ENCODE measurements around the gene PHC1.
A peak's percentile ranks its signal among the peaks of the same experiment; 100 is the strongest.

The PHC1 gene

DNA sequence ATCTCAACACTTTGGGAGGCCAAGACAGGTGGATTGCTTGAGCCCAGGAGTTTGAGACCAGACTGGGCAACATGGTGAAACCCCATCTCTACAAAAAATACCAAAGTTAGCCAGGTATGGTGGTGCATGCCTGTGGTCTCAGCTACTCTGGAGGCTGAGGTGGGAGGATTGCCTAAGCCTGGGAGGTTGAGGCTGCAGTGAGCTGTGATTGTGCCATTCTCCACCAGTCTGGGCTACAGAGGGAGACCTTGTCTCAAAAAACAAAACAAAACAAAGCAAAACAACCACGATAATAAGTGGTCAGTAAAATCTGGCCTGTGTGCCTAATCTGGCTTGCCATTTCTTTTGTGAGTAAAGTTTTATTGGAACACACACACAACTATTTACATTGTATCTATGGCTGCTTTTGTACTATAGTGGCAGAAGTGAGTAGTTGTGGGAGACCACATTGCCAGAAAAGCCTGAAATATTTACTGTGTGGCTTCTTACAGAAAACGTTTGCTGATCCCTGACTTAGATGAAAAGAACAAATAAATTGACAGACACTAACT, 55.6 kb downstream of the PHC1 start:
- no peak for TF ChIP-seq CTCF (conservative IDR thresholded peaks at IDR 0.05)
- H3K27ac ChIP-seq = peak overlapping the region; percentile 94

GRCh38 chr12:8970432-8970831, 56.1 kb downstream of the PHC1 start:
- peak overlapping the region; percentile 94 for H3K27ac ChIP-seq
- no peak for TF ChIP-seq CTCF (conservative IDR thresholded peaks at IDR 0.05)

- H3K27ac ChIP-seq = no peak overlapping the region
- no peak for TF ChIP-seq CTCF (conservative IDR thresholded peaks at IDR 0.05)
Observed at GRCh38 chr12:8980137-8980536, 65.8 kb downstream of the PHC1 start.

DNA sequence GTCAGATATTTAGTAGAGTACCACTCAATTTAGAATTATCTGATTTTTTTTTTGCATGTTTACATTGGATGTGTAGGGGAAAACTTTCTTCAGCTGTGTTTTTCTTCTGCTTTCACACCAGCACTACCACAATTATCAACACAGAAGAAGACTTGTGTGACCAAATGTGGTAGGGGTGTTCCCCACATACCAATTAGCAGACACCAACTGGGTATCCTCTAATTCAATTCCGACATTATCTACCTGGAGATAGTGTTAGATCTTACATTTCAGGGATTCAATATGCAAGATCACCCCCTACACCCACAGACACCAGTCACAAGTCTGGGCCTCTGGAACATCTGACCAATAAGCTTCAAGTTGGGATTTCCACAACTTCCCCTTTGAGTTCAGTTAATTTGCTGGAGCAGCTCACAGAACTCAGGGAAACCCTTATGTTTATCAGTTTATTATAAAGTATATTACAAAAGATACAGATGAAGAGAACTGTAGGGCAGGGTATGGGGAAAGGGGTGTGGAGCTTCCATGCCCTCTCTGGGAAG, 71.0 kb downstream of the PHC1 start:
- TF ChIP-seq CTCF (conservative IDR thresholded peaks at IDR 0.05) = no peak
- no peak overlapping the region for H3K27ac ChIP-seq

- H3K27ac ChIP-seq = no peak overlapping the region
- no peak for TF ChIP-seq CTCF (conservative IDR thresholded peaks at IDR 0.05)
Observed at GRCh38 chr12:8987163-8987562, 72.9 kb downstream of the PHC1 start.

DNA sequence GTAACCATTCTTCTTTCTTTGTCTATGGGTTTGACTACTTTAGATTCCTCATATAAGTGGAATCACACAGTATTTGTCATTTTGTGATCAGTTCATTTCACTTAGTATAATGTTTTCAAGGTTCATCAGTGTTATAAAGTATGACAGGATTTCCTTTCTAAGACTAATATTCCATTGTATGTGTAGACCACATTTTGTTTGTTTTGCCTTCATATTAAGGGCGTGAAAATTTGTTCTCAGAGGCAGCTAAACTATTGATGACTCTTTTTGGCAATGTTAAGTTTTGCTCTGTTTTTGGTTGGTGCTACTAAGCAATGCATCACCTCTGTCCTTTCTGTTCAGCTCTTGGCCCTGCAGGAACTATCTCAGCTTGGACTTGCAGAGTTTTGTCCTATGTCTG, 73.4 kb downstream of the PHC1 start:
- TF ChIP-seq CTCF (conservative IDR thresholded peaks at IDR 0.05) = no peak
- H3K27ac ChIP-seq = no peak overlapping the region

- H3K27ac ChIP-seq = no peak within 1 kb of the TSS
- no peak for TF ChIP-seq CTCF (conservative IDR thresholded peaks at IDR 0.05)
Observed at GRCh38 chr12:8989413-8989812, 75.1 kb downstream of the PHC1 start, which contains the start of gene KLRG1. TSS of gene KLRG1 (plus strand) at chr12:8989546. CDS start at chr12:8989636, 90 bp downstream.
